ENCODE measurements around the gene WFDC2. TPM values are rescaled to one million over a fixed set of nuclear protein-coding genes. Genes with fewer than 3 reads are reported as not detected.

Gene WFDC2
- total and polyA plus RNA-seq, 2 of the 8 experiments (the other 6 are each of a cell fraction or from before 2014, with no cell fraction given): 77.9 to 137 TPM

DNA sequence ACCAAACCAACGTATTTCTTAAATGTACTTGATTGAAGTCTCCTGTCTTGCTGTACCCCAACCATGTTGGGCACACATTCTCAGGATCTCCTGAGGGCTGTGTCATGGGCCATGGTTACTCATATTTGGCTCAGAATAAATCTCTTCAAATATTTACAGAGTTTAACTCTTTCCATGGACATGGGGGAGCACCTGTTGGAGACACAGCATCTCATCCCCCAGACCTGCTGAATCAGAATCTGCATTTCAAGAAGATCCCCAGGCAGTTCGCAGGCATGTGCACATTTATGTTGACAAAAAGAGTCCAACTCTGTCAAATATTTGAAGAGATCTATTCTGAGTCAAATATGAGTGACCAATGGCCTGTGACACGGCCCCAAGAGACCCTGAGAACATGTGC, 29.1 kb upstream of the WFDC2 start:
- Histone ChIP-seq H2BK120ac (replicated peaks; ENCODE audit: low read depth, low read length) (no peak overlapping the region), H3K4me3 (ENCODE audit: extremely low read depth in 1 of 4, insufficient read depth in 2 of 4, low read depth in 3 of 4, low read length in 4 of 4) (no peak overlapping the region), H2BK5ac (ENCODE audit: low read depth, low read length) (no peak overlapping the region), H3K9me3 (ENCODE audit: insufficient read depth in 2 of 2, low read depth in 1 of 2, low read length in 1 of 2) (no peaks in the 10 kb centered on the region), H3K79me2 (ENCODE audit: control insufficient read depth in 1 of 2, insufficient read depth in 2 of 2, low read length in 2 of 2) (no peaks in the 10 kb centered on the region), H2AFZ (ENCODE audit: low read length) (no peak overlapping the region), H3K4me1 (replicated peaks in 1 of 4; ENCODE audit: control insufficient read depth in 3 of 4, insufficient read depth in 4 of 4, low read length in 3 of 4) (no peaks in the 10 kb centered on the region), H3K18ac (ENCODE audit: extremely low read depth, low read length) (no peak overlapping the region), H3K23ac (ENCODE audit: insufficient read length) (no peak overlapping the region), H3K56ac (replicated peaks; ENCODE audit: insufficient read length, low read depth, low read length) (no peak overlapping the region), H4K20me1 (replicated peaks in 1 of 2; ENCODE audit: control insufficient read depth in 1 of 2, insufficient read depth in 2 of 2, low read length in 2 of 2) (no peaks in the 10 kb centered on the region), H2BK20ac (ENCODE audit: low read length) (no peak overlapping the region), H4K91ac (replicated peaks; ENCODE audit: insufficient read length, low read length) (no peak overlapping the region), H3K4me2 (ENCODE audit: insufficient read depth in 1 of 2, low read depth in 2 of 2, low read length in 2 of 2) (no peak overlapping the region), H3K9ac (replicated peaks in 1 of 4; ENCODE audit: extremely low read depth in 1 of 4, low read depth in 3 of 4, low read length in 3 of 4) (no peak overlapping the region), H2BK15ac (ENCODE audit: low read length) (no peak overlapping the region), H3K27me3 (replicated peaks in 1 of 4; ENCODE audit: control insufficient read depth in 3 of 4, extremely low read depth in 1 of 4, insufficient read depth in 3 of 4, low read length in 3 of 4) (no peaks in the 10 kb centered on the region), H3K23me2 (ENCODE audit: low read depth, low read length) (no peaks in the 10 kb centered on the region), H4K5ac (ENCODE audit: insufficient read length, low read depth, low read length) (no peak overlapping the region), H2AK5ac (ENCODE audit: low read depth, low read length) (no peak overlapping the region), H3K14ac (ENCODE audit: insufficient read length) (no peak overlapping the region), H4K8ac (ENCODE audit: extremely low read depth, insufficient read depth, low read length) (no peak overlapping the region), H3K4ac (replicated peaks; ENCODE audit: insufficient read length, low read depth, low read length) (no peak overlapping the region), H2BK12ac (ENCODE audit: low read depth, low read length) (no peak overlapping the region), H3K36me3 (ENCODE audit: control insufficient read depth in 2 of 4, insufficient read depth in 4 of 4, low read length in 3 of 4) (no peaks in the 10 kb centered on the region), H3K79me1 (ENCODE audit: low read depth, low read length) (no peaks in the 10 kb centered on the region), H3K27ac (ENCODE audit: low read depth, low read length) (no peak overlapping the region)
- 83% methylated on average over 3 of the region's 3 CpGs; no CpG with 5 or more reads in 1 of the 2 experiments for WGBS, 2 experiments (ENCODE audit: extremely low coverage in 1 of 2, insufficient coverage in 1 of 2, insufficient read length in 1 of 2, insufficient replicate concordance in 2 of 2, low coverage in 1 of 2, low lambda C conversion rate in 2 of 2, missing lambda C conversion rate in 1 of 2)
- POLR2A ChIA-PET (ENCODE audit: partially characterized antibody): interaction anchor here (1.4 kb wide), 1 partner anchor 9 kb away, joined by 3 read pairs; no protein-coding TSS in a partner anchor
- TF ChIP-seq BRCA1 (IDR thresholded peaks at IDR 0.05; ENCODE audit: low read depth, low read length): no peak
- no peak for TF ChIP-seq SRF (IDR thresholded peaks at IDR 0.05; ENCODE audit: low read depth, low read length)
- no peak for TF ChIP-seq EP300 (IDR thresholded peaks at IDR 0.05; ENCODE audit: borderline replicate concordance in 1 of 2, low read depth in 2 of 2, low read length in 2 of 2)
- no peak for TF ChIP-seq CTCF (IDR thresholded peaks at IDR 0.05; ENCODE audit: control extremely low read depth in 1 of 3, insufficient read depth in 1 of 3, low read depth in 1 of 3, low read length in 3 of 3)
- TF ChIP-seq TEAD4 (IDR thresholded peaks at IDR 0.05; ENCODE audit: low read depth, low read length): no peak
- no peak for TF ChIP-seq RAD21 (IDR thresholded peaks at IDR 0.05 in 1 of 2, conservative IDR thresholded peaks at IDR 0.05 in 1 of 2; ENCODE audit: low read depth in 2 of 2, low read length in 2 of 2)
- TF ChIP-seq SP4 (IDR thresholded peaks at IDR 0.05; ENCODE audit: low read length): no peak
- FAIRE-seq (no peak), DNase-seq (ENCODE audit: low read depth in 1 of 2, low spot score in 2 of 2) (no peak)
- CTCF ChIA-PET (ENCODE audit: partially characterized antibody): interaction anchor here (0.9 to 12.6 kb wide), 5 partner anchors 9 to 120 kb away, joined by 3 to 186 read pairs (median 129); partner anchors contain the start of gene SYS1

Measured in H1 (cell line).